T-helper 2 cell (primary cell): ENCODE data around the gene SLC37A3.
A peak's percentile ranks its signal among the peaks of the same experiment; 100 is the strongest.

ENCODE experiments used
- DNase-seq, 5 experiments: peaks; one replicate each; pipeline versions ENCODE4 v3.0.0 to v3.0.0-alpha.2; 2012 to 2022

The SLC37A3 gene

GRCh38 chr7:140398821-140399220 lies 491 bp upstream of the SLC37A3 start:
- DNase-seq = no peak

DNA sequence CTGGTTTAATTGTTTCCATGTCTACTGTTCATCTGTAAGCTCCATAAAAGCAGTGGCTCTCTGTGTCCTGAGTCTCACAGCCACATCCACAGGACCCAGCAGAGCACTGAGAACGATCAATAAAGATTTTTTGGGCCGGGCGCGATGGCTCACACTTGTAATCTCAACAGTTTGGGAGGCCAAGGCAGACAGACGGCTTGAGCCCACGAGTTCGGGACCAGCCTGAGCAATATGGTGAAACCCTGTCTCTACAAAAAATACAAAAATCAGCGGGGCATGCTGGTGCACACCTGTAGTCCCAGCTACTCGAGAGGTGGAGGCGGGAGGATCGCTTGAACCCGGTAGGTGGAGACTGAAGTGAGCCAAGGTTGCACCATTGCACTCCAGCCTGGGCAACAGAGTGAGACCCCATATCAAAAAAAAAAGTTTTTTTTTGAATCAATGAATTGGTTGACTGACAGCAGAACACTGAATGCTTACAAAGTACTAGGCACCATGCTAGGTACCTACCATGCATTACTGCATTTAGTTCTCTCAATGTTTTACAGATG lies 4.5 kb downstream of the SLC37A3 start:
- no peak for DNase-seq

DNA sequence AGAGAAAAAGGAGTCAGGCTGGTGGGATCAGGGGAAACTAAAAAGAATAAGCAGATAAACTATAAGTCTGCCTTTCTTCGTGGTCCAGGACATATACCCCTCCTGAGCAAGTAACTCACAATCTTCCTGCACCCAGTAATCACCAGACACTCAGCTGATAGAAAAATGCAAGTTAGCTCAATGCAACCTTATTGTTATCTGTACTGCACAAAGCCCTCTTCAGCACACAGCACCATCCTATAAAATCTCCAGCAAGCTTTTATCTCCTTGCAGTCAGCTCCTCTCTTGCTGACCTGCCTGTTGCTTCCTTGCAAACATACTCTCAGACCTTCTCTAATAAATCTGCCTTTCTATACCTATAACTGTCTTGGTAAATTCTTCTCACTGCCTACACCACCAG lies 6.7 kb downstream of the SLC37A3 start:
- peak in 1 of 5 experiments; percentile 26 for DNase-seq

- peak in 1 of 5 experiments; percentile 72 for DNase-seq
Observed at GRCh38 chr7:140390466-140391190, 7.7 kb downstream of the SLC37A3 start.

GRCh38 chr7:140390034-140390433 lies 8.3 kb downstream of the SLC37A3 start:
- no peak for DNase-seq

DNA sequence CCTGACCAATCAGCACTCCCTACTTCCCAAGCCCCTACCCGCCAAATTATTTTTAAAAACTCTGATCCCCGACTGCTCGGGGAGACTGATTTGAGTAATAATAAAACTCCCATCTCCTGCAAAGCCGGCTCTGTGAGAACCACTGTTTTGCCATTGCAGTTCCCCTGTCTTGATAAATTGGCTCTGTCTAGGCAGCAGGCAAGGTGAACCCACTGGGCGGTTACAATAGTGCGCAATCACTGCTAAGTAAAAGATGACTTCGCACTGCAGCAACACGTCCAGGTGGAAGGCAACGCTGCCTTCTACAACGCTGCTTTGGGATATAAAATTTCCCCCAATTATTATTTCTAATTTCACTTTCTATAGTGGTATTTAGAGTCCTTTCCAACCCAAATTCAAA lies 8.9 kb downstream of the SLC37A3 start:
- DNase-seq = peak in 1 of 5 experiments; percentile 43

DNA sequence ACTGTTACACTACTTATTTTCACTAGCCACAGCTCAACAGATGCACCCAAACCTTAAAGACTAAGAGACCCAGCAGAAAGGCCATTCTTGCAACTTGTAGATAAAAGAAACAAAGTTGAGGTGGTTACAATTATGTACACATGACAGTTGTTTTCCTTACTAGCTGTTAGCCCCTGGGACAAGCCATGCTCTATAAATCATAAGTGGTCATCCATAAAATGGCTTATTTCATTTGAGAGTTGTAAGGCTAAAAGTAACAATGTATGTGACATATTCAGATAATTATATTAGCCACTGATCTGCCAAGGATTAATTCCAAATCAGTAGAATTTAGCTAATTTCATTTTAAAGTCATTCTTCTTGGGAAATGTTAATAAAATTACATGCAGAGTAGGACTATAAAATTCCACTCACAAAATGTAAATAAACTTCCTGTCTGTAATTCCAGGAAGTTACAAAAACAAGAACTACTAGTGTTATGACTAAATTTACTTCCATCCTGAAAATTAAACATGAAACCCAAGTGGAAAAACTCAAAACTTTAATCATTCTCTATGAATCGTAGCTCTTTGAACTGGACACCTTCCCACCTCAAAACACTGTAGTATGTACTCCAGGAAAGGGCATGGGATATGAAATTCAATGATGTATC lies 13.3 kb downstream of the SLC37A3 start:
- DNase-seq = no peak

GRCh38 chr7:140383954-140384713 lies 14.2 kb downstream of the SLC37A3 start:
- DNase-seq = no peak

- peak in 1 of 5 experiments; percentile 93 for DNase-seq
Observed at GRCh38 chr7:140375892-140376730, 22.2 kb downstream of the SLC37A3 start.

DNA sequence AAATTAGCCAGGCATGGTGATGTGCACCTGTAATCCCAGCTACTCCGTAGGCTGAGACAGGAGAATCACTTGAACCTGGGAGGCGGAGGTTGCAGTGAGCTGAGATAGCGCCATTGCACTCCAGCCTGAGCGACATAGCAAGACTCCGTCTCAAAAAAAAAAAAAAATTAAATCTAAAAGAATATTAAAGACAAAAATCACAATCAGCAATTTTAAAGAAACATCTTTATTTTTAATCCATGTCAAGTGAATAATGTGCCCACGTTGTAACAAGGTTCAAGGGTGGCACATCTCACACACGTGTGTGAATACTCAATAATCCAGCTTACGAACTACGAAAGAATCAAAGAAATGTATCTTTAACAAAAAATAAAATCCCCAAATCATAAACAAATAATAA lies 23.0 kb downstream of the SLC37A3 start:
- no peak for DNase-seq

DNA sequence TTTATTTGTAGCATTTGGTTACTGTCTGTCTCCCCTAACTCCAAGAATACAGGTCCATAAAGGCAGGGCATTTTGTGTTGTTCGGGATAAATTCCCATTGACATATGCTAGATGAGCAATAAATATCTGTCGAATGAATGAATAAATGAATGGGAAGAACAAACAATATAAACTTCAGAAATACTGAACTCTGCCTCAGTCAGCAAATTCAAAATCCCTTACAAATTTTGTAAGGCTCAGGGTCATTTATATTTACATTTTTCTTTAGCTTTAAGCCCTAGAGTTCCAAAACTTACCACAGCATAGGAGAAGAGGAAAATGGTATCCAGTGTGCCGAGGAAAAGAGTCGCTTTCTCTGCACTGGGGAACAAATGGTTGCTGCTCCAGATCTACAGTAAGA lies 29.0 kb downstream of the SLC37A3 start:
- DNase-seq = no peak

- DNase-seq = no peak
Observed at GRCh38 chr7:140367528-140367927, 30.8 kb downstream of the SLC37A3 start.

DNA sequence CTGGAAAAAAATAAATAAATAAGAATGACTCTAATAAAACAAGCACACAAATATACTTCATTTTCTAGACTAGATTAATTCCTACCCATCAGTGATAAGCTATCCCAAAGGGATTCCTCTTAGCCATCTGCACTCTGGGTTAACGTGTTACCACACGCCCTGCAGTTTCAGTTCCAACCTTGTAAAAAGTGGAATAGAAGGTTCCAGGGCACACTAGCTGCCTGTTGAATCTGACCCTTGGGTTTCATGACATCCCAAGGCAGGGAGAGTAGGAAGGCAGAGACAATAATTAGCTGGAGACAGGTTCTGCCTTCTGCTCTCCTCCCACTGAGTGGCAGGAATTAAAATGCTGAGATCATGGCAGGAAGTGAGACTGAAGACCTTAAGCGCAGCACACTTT lies 33.5 kb downstream of the SLC37A3 start:
- DNase-seq = no peak

- DNase-seq = peak in 1 of 5 experiments; percentile 94
Observed at GRCh38 chr7:140360697-140361229, 37.6 kb downstream of the SLC37A3 start.

DNA sequence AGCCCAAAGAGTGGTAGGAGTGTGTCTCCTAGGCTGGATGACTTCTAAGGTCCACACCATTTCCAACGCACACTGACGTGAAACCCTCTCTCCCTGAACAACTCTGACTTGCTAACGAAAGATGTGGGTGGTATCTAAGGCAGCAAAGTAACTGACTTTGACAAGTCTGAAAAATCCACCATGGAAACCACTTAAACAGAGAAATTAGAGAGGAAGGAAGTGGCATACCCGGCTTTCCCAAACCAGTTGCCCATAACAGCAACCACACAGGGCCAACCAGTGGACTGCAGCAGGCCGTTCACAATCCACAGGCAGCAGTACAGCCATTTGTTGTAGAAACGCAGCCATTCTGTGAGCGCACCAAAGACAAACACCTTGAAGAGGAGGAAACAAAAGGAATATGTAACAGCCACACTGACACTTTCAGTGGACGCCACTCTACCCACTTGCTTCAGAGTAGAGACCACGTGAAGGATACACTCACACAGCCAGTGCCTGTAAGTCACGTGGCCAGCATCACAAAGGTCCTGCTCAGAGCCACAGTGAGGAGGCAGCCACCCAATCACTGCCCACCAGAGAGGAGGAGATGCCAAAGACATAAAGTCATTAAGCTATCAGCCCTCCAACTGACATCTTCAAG lies 39.8 kb downstream of the SLC37A3 start:
- DNase-seq = peak in 4 of 5 experiments; percentile 9 to 82 (median 16)

DNA sequence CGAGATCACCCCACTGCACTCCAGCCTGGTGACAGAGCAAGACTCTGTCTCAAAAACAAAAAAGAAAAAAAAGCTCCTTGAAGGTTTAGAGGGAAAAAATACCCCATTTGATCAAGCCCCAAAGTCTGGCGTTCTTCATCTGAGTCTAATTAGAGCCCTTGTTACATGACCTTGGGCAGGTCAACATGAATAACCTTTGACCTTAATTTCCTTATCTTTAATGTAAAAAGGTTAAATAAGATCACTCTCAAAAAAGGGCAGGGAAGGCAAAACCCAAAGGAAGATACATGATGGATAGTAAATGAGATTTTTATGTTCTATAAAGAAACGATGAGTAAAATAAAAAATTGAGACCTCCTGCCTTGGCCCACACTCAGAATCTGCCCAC lies 40.3 kb downstream of the SLC37A3 start:
- no peak for DNase-seq

- DNase-seq = no peak
Observed at GRCh38 chr7:140350056-140350455, 48.3 kb downstream of the SLC37A3 start.

DNA sequence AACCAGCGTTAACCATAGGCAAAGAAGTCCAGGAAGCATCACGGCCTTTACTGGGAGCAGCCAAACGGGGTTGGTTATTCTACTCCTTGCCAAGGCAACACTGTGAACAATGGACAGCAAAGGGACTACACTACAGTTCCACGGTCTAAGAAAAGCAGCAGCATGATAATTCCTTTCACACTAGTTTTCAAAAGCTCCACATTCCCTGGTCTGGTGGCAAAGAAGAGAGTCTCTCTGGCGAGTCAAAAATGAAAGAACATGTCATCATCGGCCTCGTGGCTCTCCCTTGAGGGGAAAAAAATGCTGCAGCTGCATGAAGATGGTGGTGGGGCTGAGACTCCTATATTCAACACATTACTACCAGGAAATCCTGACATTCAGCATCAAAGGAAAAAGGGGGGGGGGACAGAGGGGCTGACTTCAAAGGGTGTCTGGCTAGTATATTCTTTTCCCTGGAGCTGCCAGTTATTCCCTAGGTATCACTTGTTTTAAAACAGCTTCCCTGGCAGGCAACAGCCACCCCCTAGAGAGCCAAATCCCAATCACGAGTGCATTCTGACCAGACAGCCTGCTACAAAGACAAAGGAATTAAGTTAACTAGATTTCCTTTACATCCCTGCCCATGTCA lies 49.1 kb downstream of the SLC37A3 start:
- no peak for DNase-seq

DNA sequence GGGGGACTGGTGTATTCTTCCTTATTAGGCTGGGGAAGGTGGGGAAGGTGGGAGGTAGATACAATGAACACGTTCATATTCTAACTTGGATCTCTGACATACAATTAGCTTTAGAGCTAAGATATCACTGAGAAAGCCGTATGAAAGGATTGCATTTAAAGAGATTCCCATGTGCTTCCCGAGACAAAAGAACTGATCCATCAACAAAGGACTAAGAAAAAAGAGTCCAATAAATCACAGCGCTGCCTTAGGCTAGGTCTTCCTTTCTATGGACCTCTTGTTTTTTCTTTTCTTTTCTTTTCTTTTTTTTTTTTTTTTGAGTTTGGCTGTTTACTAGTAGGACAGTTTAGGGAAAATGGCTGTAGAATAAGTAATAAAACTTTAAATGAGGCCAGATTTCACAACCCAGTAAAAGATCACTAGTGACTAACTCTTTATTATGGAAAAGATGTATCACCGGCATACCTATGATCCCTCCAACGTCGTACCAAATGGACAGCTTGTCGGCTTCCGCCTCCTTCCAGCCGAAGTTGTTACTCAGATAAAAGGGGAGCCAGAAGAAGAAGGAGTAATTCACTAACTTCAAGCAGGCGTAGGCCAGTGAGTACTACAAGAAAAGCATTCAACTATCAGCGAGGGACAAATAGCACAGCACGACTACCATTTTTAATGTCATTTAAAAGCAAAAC lies 50.0 kb downstream of the SLC37A3 start:
- no peak for DNase-seq

DNA sequence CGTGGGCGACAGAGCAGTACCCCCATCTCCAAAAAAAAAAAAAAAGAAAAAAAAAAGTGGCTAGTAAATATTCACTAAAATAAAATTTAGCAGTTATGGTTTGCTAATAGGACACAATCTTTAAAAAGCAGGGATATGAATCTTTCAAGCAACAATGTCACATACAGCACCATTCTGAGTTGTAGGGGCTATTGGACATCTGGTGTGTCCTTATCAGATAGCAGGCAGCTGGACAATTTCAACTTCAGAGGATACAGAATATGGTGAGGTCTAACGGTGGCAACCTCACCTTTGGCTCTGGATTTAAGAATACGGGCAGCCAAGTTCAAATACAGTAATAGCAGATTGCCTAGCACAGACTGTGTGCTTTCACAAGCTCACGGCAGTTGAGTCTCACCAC lies 51.1 kb downstream of the SLC37A3 start:
- no peak for DNase-seq

DNA sequence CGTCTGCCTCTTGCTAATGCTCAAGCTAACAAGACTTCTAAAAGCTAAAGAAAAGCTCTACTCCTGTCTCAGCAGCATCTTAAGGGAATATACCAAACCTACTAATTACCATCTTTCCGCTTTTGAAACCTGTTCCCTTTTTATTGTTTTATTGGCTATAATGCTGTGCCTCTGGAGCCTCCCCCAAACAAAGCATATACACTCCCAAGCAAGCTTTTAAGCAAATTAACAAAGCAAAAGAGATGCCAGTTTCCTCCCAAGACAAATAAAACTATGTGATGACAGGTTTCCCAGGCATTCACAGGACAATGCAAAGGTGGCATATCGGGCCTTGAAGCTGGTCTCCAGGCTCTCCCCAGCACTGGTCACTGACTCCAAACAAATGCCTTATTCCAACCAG lies 52.9 kb downstream of the SLC37A3 start:
- no peak for DNase-seq
